Activated CD8-positive, alpha-beta T cell treated with anti-CD3 and anti-CD28 coated beads for 36 hours (primary cell): ENCODE data around the gene RBBP8NL. TPM values are rescaled to one million over a fixed set of nuclear protein-coding genes. Genes with fewer than 3 reads are reported as not detected.

Source experiments
- ATAC-seq: fragments of 200-7000 bp; cut with Tn5 transposase; one replicate; pipeline ENCODE4 v1.10.0; 2021; ENCODE audit warnings: mild to moderate bottlenecking, moderate library complexity
- CTCF ChIA-PET: fragments of 350-600 bp; sonication (Branson Sonifier 250); formaldehyde crosslinking; loops from one replicate; lab custom pipeline; 2021; ENCODE audit warnings: antibody characterized with exemption; lab: Charles Lee
- POLR2A ChIA-PET: fragments of 350-600 bp; sonication (Branson Sonifier 250); formaldehyde crosslinking; loops from one replicate; lab custom pipeline; 2021; ENCODE audit warnings: antibody characterized with exemption; lab: Charles Lee
- DNase-seq: peaks from one replicate; pipeline ENCODE4 v3.0.0-alpha.2; 2020
- H3K27ac Mint-ChIP-seq: one replicate; pipeline ENCODE4 v1.8.0; 2021; ENCODE audit warnings: mild to moderate bottlenecking, mixed read lengths
- H3K27me3 Mint-ChIP-seq: one replicate; pipeline ENCODE4 v1.8.0; 2021; ENCODE audit warnings: mixed read lengths
- H3K36me3 Mint-ChIP-seq: one replicate; pipeline ENCODE4 v1.8.0; 2021; ENCODE audit warnings: low read depth, mixed read lengths
- H3K4me1 Mint-ChIP-seq: one replicate; pipeline ENCODE4 v1.8.0; 2021; ENCODE audit warnings: low read depth, mixed read lengths
- H3K4me3 Mint-ChIP-seq: one replicate; pipeline ENCODE4 v1.8.0; 2021; ENCODE audit warnings: mild to moderate bottlenecking, moderate library complexity, mixed read lengths
- H3K9me3 Mint-ChIP-seq: one replicate; pipeline ENCODE4 v1.8.0; 2021; ENCODE audit warnings: mixed read lengths
- CTCF ChIP-seq: fragments of 200-600 bp; IDR thresholded peaks from one replicate; pipeline ENCODE4 v1.8.0; 2022; ENCODE audit warnings: antibody characterized with exemption, mild to moderate bottlenecking
- intact Hi-C: fragments of 100-400 bp; cut with micrococcal nuclease; formaldehyde crosslinking; loops from one replicate; pipeline ENCODE4 v1.10.0; 2022
- total RNA-seq, 2 experiments: library from RNA; stranded (reverse); gene quantifications; one replicate each; pipeline ENCODE4 v1.2.3, GENCODE V29; 2021

The RBBP8NL gene
- total RNA-seq, 2 experiments from 2014 or later = not detected

GRCh38 chr20:62464990-62465389 lies 37.7 kb upstream of the RBBP8NL start:
- TF ChIP-seq CTCF = no peak
- intact Hi-C loops = no loop called here
- H3K4me3 Mint-ChIP-seq = no peak overlapping the region
- peaks cover 2% of the 10 kb centered on the region for H3K27me3 Mint-ChIP-seq
- ChIA-PET POLR2A (no interaction called here), CTCF (no interaction called here)
- no peak for ATAC-seq
- no peaks in the 10 kb centered on the region for H3K4me1 Mint-ChIP-seq
- no peak overlapping the region for H3K27ac Mint-ChIP-seq
- H3K36me3 Mint-ChIP-seq = no peaks in the 10 kb centered on the region
- no peaks in the 10 kb centered on the region for H3K9me3 Mint-ChIP-seq
- DNase-seq = no peak

GRCh38 chr20:62464425-62464770 lies 37.1 kb upstream of the RBBP8NL start:
- no peak for TF ChIP-seq CTCF
- ChIA-PET POLR2A (no interaction called here), CTCF (no interaction called here)

GRCh38 chr20:62463651-62464424 lies 36.5 kb upstream of the RBBP8NL start:
- POLR2A ChIA-PET = no interaction called here
- intact Hi-C loops = no loop called here
- H3K4me3 Mint-ChIP-seq = no peak overlapping the region

More at GRCh38 chr20:62464425-62464770, 37.1 kb upstream of the RBBP8NL start:
- no peak overlapping the region for H3K4me3 Mint-ChIP-seq
- intact Hi-C loops = no loop called here
- H3K27ac Mint-ChIP-seq = no peak overlapping the region
- H3K36me3 Mint-ChIP-seq = no peaks in the 10 kb centered on the region
- no peak for DNase-seq
- H3K9me3 Mint-ChIP-seq = no peaks in the 10 kb centered on the region
- no peaks in the 10 kb centered on the region for H3K27me3 Mint-ChIP-seq
- no peaks in the 10 kb centered on the region for H3K4me1 Mint-ChIP-seq
- ATAC-seq = no peak

GRCh38 chr20:62462976-62463592 lies 35.7 kb upstream of the RBBP8NL start:
- H3K36me3 Mint-ChIP-seq = no peaks in the 10 kb centered on the region
- intact Hi-C loops = no loop called here
- ChIA-PET POLR2A (no interaction called here), CTCF (no interaction called here)
- no peak overlapping the region for H3K4me3 Mint-ChIP-seq
- H3K4me1 Mint-ChIP-seq = no peaks in the 10 kb centered on the region
- no peaks in the 10 kb centered on the region for H3K9me3 Mint-ChIP-seq
- no peak for TF ChIP-seq CTCF
- H3K27ac Mint-ChIP-seq = no peak overlapping the region
- DNase-seq (no peak), ATAC-seq (no peak)
- H3K27me3 Mint-ChIP-seq = peaks cover 1% of the 10 kb centered on the region

More at GRCh38 chr20:62463651-62464424, 36.5 kb upstream of the RBBP8NL start:
- Mint-ChIP-seq H3K9me3 (no peaks in the 10 kb centered on the region), H3K36me3 (no peaks in the 10 kb centered on the region), H3K4me1 (no peaks in the 10 kb centered on the region), H3K27ac (no peak overlapping the region), H3K27me3 (no peaks in the 10 kb centered on the region)
- DNase-seq (no peak), ATAC-seq (no peak)
- CTCF ChIA-PET = no interaction called here
- TF ChIP-seq CTCF = no peak

- DNase-seq (no peak), ATAC-seq (no peak)
Measured at GRCh38 chr20:62461834-62462233, 34.5 kb upstream of the RBBP8NL start.

More at GRCh38 chr20:62461834-62462233, 34.5 kb upstream of the RBBP8NL start:
- ChIA-PET CTCF (no interaction called here), POLR2A (no interaction called here)
- Mint-ChIP-seq H3K27ac (no peak overlapping the region), H3K4me3 (no peak overlapping the region), H3K27me3 (peaks cover 1% of the 10 kb centered on the region), H3K36me3 (no peaks in the 10 kb centered on the region), H3K9me3 (no peaks in the 10 kb centered on the region), H3K4me1 (no peaks in the 10 kb centered on the region)
- intact Hi-C loops = no loop called here
- TF ChIP-seq CTCF = no peak
